HEK293 (cell line): Measurements from ENCODE around the gene ADGRG7.

Source experiments
- CTCF ChIA-PET: fragments of 350-600 bp; formaldehyde crosslinking; extraction: SDS; loops from one replicate; lab custom pipeline; 2021; ENCODE audit warnings: antibody characterized with exemption; lab: Yijun Ruan, JAX
- POLR2A ChIA-PET: fragments of 300-600 bp; formaldehyde crosslinking; extraction: SDS; loops from one replicate; lab custom pipeline; 2020; ENCODE audit warnings: antibody characterized with exemption, inconsistent platforms; lab: Yijun Ruan, JAX
- H3K27ac ChIP-seq: fragments of 200-500 bp; sonication (Bioruptor generic); 2 replicates; pipeline ENCODE4 v1.5.1; 2014; ENCODE audit warnings: low read depth, low read length, control low read depth, inconsistent platforms; ENCODE audit errors: extremely low read depth
- H3K36me3 ChIP-seq, 2 experiments: fragments of 200-500 bp in 1 of 2; sonication (Bioruptor generic) in 1 of 2; 1 replicate in 1 of 2; 2 replicates in 1 of 2; pipeline ENCODE4 v1.5.1; 2014 to 2017; ENCODE audit warnings: inconsistent platforms in 2 of 2, low read length in 2 of 2; ENCODE audit not compliant: control insufficient read depth in 2 of 2, insufficient read depth in 1 of 2
- H3K4me1 ChIP-seq: fragments of 200-500 bp; sonication (Bioruptor generic); 2 replicates; pipeline ENCODE4 v1.5.1; 2014; ENCODE audit warnings: mild to moderate bottlenecking, low read length, inconsistent platforms; ENCODE audit not compliant: control insufficient read depth, insufficient read depth
- H3K4me3 ChIP-seq: 2 replicates; pipeline ENCODE4 v1.5.1; 2011; ENCODE audit warnings: low read depth, mild to moderate bottlenecking, control low read depth, low read length, moderate library complexity
- H3K9me3 ChIP-seq: fragments of 200-500 bp; sonication (Bioruptor generic); 2 replicates; pipeline ENCODE4 v1.5.1; 2014; ENCODE audit warnings: low read depth, low read length, inconsistent platforms; ENCODE audit not compliant: control insufficient read depth, insufficient read depth
- CTCF ChIP-seq: fragments of 450-650 bp; formaldehyde crosslinking; IDR thresholded peaks from 2 replicates; pipeline ENCODE4 v1.5.1; 2016; ENCODE audit warnings: missing biosample characterization, missing genetic modification characterization
- FEZF1 ChIP-seq: fragments of 450-650 bp; formaldehyde crosslinking; IDR thresholded peaks from 2 replicates; pipeline ENCODE4 v1.5.1; 2016; ENCODE audit warnings: missing biosample characterization, missing genetic modification characterization
- KLF1 ChIP-seq: fragments of 450-650 bp; formaldehyde crosslinking; IDR thresholded peaks from 2 replicates; pipeline ENCODE4 v1.5.1; 2016; ENCODE audit warnings: missing biosample characterization, missing genetic modification characterization
- MEIS1 ChIP-seq: sonication (generic); formaldehyde crosslinking; IDR thresholded peaks from 2 replicates; pipeline ENCODE4 v1.8.1; 2022; ENCODE audit warnings: missing genetic modification reagents, mild to moderate bottlenecking, borderline replicate concordance
- MZF1 ChIP-seq: fragments of 450-650 bp; formaldehyde crosslinking; IDR thresholded peaks from 2 replicates; pipeline ENCODE4 v1.5.1; 2017; ENCODE audit warnings: missing biosample characterization, missing genetic modification characterization, borderline replicate concordance
- SP7 ChIP-seq: fragments of 450-650 bp; formaldehyde crosslinking; IDR thresholded peaks from 2 replicates; pipeline ENCODE4 v1.5.1; 2016; ENCODE audit warnings: missing biosample characterization, missing genetic modification characterization
- ZBTB21 ChIP-seq: fragments of 450-650 bp; formaldehyde crosslinking; IDR thresholded peaks from 2 replicates; pipeline ENCODE4 v1.5.1; 2017; ENCODE audit warnings: missing biosample characterization, missing genetic modification characterization
- ZBTB6 ChIP-seq: fragments of 450-650 bp; formaldehyde crosslinking; IDR thresholded peaks from 2 replicates; pipeline ENCODE4 v1.5.1; 2017; ENCODE audit warnings: missing biosample characterization, missing genetic modification characterization
- ZFP41 ChIP-seq: fragments of 450-650 bp; formaldehyde crosslinking; IDR thresholded peaks from 2 replicates; pipeline ENCODE4 v1.5.1; 2016; ENCODE audit warnings: missing biosample characterization, missing genetic modification characterization, borderline replicate concordance
- ZNF121 ChIP-seq: fragments of 450-650 bp; formaldehyde crosslinking; IDR thresholded peaks from 2 replicates; pipeline ENCODE4 v1.5.1; 2016; ENCODE audit warnings: missing biosample characterization, missing genetic modification characterization
- ZNF146 ChIP-seq: fragments of 450-650 bp; formaldehyde crosslinking; IDR thresholded peaks from 2 replicates; pipeline ENCODE4 v1.5.1; 2016; ENCODE audit warnings: missing biosample characterization, missing genetic modification characterization
- ZNF2 ChIP-seq: fragments of 450-650 bp; formaldehyde crosslinking; IDR thresholded peaks from 2 replicates; pipeline ENCODE4 v1.5.1; 2016; ENCODE audit warnings: missing biosample characterization, missing genetic modification characterization
- ZNF211 ChIP-seq: fragments of 450-650 bp; formaldehyde crosslinking; IDR thresholded peaks from 2 replicates; pipeline ENCODE4 v1.5.1; 2016; ENCODE audit warnings: low read depth, missing biosample characterization, missing genetic modification characterization
- ZNF324 ChIP-seq: fragments of 450-650 bp; formaldehyde crosslinking; IDR thresholded peaks from 2 replicates; pipeline ENCODE4 v1.5.1; 2016; ENCODE audit warnings: missing biosample characterization, missing genetic modification characterization
- ZNF423 ChIP-seq: fragments of 450-650 bp; formaldehyde crosslinking; IDR thresholded peaks from 2 replicates; pipeline ENCODE4 v1.5.1; 2016; ENCODE audit warnings: missing biosample characterization, missing genetic modification characterization
- ZNF513 ChIP-seq: fragments of 450-650 bp; IDR thresholded peaks from 2 replicates; pipeline ENCODE4 v1.5.1; 2018; ENCODE audit warnings: missing biosample characterization, missing genetic modification characterization
- ZNF549 ChIP-seq: fragments of 450-650 bp; IDR thresholded peaks from 2 replicates; pipeline ENCODE4 v1.5.1; 2018; ENCODE audit warnings: missing biosample characterization, missing genetic modification characterization, mild to moderate bottlenecking, inconsistent platforms, moderate library complexity
- ZNF645 ChIP-seq: fragments of 450-650 bp; formaldehyde crosslinking; IDR thresholded peaks from 2 replicates; pipeline ENCODE4; 2016; ENCODE audit warnings: missing biosample characterization, missing genetic modification characterization
- ZNF692 ChIP-seq: fragments of 450-650 bp; formaldehyde crosslinking; IDR thresholded peaks from 2 replicates; pipeline ENCODE4 v1.5.1; 2016; ENCODE audit warnings: missing biosample characterization, missing genetic modification characterization
- ZSCAN5A ChIP-seq: fragments of 450-650 bp; formaldehyde crosslinking; IDR thresholded peaks from 2 replicates; pipeline ENCODE4 v1.5.1; 2016; ENCODE audit warnings: missing biosample characterization, missing genetic modification characterization

ADGRG7 gene

GRCh38 chr3:100634493-100635272 lies 25.3 kb downstream of the ADGRG7 start (continued):
- no peak for TF ChIP-seq ZBTB6 (tag by site-specific recombination)
- peak; percentile 74 for TF ChIP-seq CTCF (tag by site-specific recombination)
- no peak for TF ChIP-seq SP7
- TF ChIP-seq ZNF2 (tag by site-specific recombination) = peak; percentile 77
- no peak for TF ChIP-seq KLF1

- ChIA-PET POLR2A (no interaction called here), CTCF (interaction anchor here (1.8 kb wide), 1 partner anchor 172 kb away, joined by 7 read pairs; no protein-coding TSS in a partner anchor)
- H3K36me3 ChIP-seq = no peaks in the 10 kb centered on the region
- no peak overlapping the region for H3K4me3 ChIP-seq
- H3K4me1 ChIP-seq = no peaks in the 10 kb centered on the region
- H3K27ac ChIP-seq = no peak overlapping the region
- no peak for TF ChIP-seq FEZF1 (tag by site-specific recombination)
- TF ChIP-seq ZNF423 (tag by site-specific recombination) = no peak
- no peak for TF ChIP-seq ZBTB21
- no peak for TF ChIP-seq ZNF121
- no peak for TF ChIP-seq ZSCAN5A (tag by site-specific recombination)
- TF ChIP-seq ZNF549 (tag by site-specific recombination) = no peak
- no peak for TF ChIP-seq ZNF513 (tag by site-specific recombination)
- no peak for TF ChIP-seq ZNF324 (tag by site-specific recombination)
- TF ChIP-seq ZNF146 = no peak
- no peak for TF ChIP-seq ZNF692 (tag by site-specific recombination)
- no peak for TF ChIP-seq ZFP41 (tag by site-specific recombination)
- no peak for TF ChIP-seq MEIS1 (CRISPR knock-in tag)
- no peak for TF ChIP-seq MZF1
- TF ChIP-seq ZNF211 (tag by site-specific recombination) = no peak
- TF ChIP-seq ZNF645 (tag by site-specific recombination) = no peak
- TF ChIP-seq, all 188 proteins: peak for 0
- no peaks in the 10 kb centered on the region for H3K9me3 ChIP-seq
These were observed 25.9 kb downstream of the ADGRG7 start for GRCh38 chr3:100635273-100635701.
